ENCODE measurements around the gene AHR.
A peak's percentile ranks its signal among the peaks of the same experiment; 100 is the strongest.

Gene AHR

DNA sequence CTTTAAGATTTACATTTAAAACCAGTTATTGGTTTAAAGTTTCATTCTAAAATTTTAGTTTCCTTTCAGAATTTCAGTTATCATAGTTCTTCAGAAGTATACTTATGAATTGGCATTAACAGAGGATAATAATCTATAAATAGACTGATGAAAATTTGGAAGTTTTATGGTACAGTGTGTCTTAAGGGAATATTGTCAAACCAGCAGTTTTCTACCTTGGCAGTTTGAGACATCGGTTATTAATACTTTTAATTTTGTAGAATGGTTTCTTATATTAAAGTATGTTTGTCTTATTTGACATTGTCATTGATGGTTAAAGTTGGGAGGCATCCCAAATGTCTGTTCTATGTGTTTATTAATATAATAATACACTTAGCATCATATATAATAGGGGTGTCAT, 2.0 kb downstream of the AHR start:
- TF ChIP-seq, protein P1, sequence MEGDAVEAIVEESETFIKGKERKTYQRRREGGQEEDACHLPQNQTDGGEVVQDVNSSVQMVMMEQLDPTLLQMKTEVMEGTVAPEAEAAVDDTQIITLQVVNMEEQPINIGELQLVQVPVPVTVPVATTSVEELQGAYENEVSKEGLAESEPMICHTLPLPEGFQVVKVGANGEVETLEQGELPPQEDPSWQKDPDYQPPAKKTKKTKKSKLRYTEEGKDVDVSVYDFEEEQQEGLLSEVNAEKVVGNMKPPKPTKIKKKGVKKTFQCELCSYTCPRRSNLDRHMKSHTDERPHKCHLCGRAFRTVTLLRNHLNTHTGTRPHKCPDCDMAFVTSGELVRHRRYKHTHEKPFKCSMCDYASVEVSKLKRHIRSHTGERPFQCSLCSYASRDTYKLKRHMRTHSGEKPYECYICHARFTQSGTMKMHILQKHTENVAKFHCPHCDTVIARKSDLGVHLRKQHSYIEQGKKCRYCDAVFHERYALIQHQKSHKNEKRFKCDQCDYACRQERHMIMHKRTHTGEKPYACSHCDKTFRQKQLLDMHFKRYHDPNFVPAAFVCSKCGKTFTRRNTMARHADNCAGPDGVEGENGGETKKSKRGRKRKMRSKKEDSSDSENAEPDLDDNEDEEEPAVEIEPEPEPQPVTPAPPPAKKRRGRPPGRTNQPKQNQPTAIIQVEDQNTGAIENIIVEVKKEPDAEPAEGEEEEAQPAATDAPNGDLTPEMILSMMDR (IDR thresholded peaks at IDR 0.05; ENCODE audit: low read depth, low read length), result no peak
- no peaks in the 10 kb centered on the region; the same call in 1 of the 2 replicates for H3K4me1 ChIP-seq
- no peak for DNase-seq
- H3K9me3 ChIP-seq, result peaks cover 8% of the 10 kb centered on the region; the same call in 1 of the 2 replicates
- no peaks in the 10 kb centered on the region for H3K36me3 ChIP-seq
- peaks cover 29% of the 10 kb centered on the region for H3K27me3 ChIP-seq
- no peak overlapping the region for H3K4me3 ChIP-seq (ENCODE audit: low read depth, low read length)

DNA sequence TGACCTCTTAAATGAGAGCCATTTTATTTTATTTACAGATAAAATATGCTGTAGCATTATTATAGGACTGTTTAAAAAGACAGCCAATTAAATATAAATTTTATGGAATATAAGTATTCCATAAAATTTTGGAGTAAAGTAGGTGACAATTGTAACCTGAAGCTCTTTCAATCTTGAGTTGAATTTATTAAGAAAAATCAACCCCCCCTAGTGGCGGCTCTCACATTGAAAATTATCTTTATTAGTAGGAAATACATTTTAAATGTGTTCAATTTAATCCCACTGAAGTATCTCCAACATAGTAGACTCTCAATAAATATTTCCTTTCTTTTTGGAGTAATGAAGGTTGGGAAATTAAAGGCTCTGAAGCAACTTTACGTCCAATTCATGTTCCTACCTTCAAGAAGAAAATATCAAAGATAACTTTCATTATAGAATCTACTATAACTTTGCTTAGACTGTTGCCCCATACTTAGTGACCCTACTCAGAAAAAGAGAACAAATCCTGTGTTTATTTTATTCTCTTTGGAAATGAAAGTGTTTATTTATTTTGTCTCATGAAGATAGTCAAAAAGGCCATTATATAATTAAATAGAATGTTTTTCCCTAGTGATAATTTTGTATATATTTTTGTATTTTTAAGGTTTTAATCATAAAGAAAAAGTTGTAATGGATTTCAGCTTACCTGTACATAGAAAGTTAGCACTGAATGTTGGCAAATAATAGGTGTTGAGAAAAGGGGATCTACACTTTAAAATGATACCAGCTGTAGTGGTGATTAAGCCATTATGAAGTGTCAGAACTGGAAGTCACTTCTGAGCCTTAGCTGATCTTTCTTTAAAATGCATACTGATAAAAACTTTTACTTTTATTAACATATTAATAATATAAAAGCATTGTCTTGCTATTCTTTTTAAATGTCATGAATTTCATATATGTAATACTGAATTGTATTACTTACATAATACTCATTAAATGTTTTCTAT, 3.3 kb downstream of the AHR start:
- Histone ChIP-seq H3K27me3 (peaks cover 24% of the 10 kb centered on the region), H3K4me3 (ENCODE audit: low read depth, low read length) (no peak overlapping the region), H3K4me1 (no peaks in the 10 kb centered on the region; the same call in 1 of the 2 replicates), H3K9me3 (peaks cover 8% of the 10 kb centered on the region; the same call in 1 of the 2 replicates), H3K36me3 (no peaks in the 10 kb centered on the region)
- peak; percentile 39 for DNase-seq
- TF ChIP-seq, protein P1 (IDR thresholded peaks at IDR 0.05; ENCODE audit: low read depth, low read length), result peak; percentile 46

DNA sequence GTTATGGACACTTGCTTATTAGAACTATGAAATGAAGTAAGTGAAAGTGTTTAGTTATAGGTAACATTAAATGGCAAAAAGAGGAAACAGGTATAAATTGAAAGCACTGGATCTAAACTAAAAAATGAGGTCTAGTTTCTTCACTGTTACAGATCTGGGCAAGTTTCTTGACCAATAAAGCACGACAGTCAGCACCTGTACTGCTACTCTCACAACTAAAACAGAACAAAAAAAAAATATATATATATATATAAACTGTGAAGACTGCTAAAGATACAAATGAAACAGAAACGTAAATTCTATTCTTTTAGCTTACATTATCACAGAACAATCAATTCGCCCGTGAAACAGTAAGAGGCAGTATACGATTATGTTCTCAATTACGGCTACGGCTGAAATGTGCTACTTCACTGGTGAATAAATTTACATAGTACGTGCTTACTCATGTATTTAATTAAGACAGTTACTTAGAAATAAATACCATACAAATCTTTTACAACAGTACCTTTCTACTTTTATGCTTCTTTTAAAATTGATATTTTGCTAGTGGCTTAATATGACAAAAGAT, 4.2 kb downstream of the AHR start:
- TF ChIP-seq, protein P1 (IDR thresholded peaks at IDR 0.05; ENCODE audit: low read depth, low read length), result no peak
- no peaks in the 10 kb centered on the region; the same call in 1 of the 2 replicates for H3K4me1 ChIP-seq

DNA sequence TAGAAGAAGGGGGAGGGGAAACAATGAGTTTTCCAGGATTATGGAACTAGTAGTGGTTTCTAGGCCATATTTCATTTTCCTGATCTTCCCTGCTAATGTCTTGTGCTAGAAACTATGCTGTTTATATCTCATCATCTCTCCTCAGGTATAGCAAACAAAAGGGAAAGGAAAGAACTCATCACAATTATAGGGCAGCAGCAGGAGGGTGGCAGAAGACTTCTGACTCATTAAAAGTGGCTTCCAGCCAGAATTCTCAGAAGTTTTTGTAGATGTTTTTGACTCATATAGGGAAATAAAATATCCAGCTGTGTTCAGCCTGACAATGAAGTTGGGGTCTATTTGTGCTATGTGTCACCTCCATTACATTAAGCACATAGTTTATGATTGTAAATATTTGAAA, 6.5 kb downstream of the AHR start:
- TF ChIP-seq, protein P1 (IDR thresholded peaks at IDR 0.05; ENCODE audit: low read depth, low read length), result no peak
- Histone ChIP-seq H3K27me3 (peaks cover 20% of the 10 kb centered on the region), H3K4me3 (ENCODE audit: low read depth, low read length) (no peak overlapping the region), H3K9me3 (no peaks in the 10 kb centered on the region), H3K4me1 (no peaks in the 10 kb centered on the region), H3K36me3 (no peaks in the 10 kb centered on the region)
- no peak for DNase-seq

More for the DNA sequence above, 4.2 kb downstream of the AHR start:
- Histone ChIP-seq H3K9me3 (peaks cover 8% of the 10 kb centered on the region; the same call in 1 of the 2 replicates), H3K36me3 (no peaks in the 10 kb centered on the region), H3K27me3 (peaks cover 24% of the 10 kb centered on the region), H3K4me3 (ENCODE audit: low read depth, low read length) (no peak overlapping the region)
- DNase-seq, result no peak

DNA sequence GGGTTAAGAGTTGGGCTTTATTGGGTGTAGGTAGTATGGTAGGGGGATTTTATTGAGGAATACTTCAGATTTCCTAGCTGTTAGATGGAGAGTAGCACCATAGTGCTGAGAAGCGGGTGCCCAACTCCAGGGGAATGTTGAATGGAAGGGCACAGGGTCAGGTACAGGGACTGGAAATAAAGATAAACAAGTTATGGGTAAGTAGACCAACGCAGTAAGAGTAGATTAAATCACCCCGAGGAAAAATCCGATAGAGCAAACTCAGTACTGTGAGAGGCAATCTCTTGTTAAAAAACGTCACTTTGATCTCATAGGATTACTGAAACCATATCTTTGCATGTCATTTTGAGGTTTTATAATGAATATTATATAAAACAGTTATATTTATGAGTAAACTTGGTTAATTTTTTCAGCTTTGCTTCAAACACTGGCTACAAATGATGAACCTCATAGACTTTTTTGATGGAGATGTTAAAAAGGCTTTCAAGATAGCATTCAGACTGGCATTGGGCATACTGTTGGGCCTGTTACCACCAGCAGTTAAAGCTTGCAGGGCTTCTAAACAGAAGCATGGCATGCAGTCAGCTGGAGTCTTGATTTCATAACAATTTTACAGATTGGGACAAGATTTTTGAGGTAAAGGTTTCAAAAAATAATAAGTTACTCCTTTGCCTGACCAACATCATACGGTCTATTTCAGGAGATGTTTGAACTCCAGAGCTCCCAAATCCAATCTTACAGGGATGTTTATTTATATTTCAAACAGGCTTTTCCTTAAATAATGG, 7.1 kb downstream of the AHR start:
- Histone ChIP-seq H3K4me1 (no peaks in the 10 kb centered on the region), H3K27me3 (peaks cover 19% of the 10 kb centered on the region), H3K36me3 (no peaks in the 10 kb centered on the region), H3K4me3 (ENCODE audit: low read depth, low read length) (no peak overlapping the region), H3K9me3 (no peaks in the 10 kb centered on the region)
- TF ChIP-seq, protein P1 (IDR thresholded peaks at IDR 0.05; ENCODE audit: low read depth, low read length), result no peak
- no peak for DNase-seq

Data from BE2C (cell line).